ENCODE measurements around the gene ATG9B.

DNA sequence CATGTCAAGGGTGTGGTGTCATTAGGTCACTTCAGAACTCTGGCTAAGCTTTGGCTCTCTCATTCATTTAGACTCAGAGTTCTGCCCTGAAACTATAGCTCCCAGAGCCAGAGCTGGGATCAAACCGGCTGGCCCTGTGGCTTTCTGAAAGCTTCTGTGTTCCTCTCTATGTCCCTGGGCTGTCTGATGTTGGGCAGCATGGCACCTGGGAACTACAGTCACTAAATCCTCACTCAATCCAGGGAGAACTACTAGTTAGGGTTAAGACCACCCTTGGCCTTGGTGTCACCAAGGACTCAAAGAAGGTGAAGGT is 13.2 kb downstream of the ATG9B start:
- TF ChIP-seq, protein P1, sequence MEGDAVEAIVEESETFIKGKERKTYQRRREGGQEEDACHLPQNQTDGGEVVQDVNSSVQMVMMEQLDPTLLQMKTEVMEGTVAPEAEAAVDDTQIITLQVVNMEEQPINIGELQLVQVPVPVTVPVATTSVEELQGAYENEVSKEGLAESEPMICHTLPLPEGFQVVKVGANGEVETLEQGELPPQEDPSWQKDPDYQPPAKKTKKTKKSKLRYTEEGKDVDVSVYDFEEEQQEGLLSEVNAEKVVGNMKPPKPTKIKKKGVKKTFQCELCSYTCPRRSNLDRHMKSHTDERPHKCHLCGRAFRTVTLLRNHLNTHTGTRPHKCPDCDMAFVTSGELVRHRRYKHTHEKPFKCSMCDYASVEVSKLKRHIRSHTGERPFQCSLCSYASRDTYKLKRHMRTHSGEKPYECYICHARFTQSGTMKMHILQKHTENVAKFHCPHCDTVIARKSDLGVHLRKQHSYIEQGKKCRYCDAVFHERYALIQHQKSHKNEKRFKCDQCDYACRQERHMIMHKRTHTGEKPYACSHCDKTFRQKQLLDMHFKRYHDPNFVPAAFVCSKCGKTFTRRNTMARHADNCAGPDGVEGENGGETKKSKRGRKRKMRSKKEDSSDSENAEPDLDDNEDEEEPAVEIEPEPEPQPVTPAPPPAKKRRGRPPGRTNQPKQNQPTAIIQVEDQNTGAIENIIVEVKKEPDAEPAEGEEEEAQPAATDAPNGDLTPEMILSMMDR (conservative IDR thresholded peaks at IDR 0.05 in 1 of 2, IDR thresholded peaks at IDR 0.05 in 1 of 2; ENCODE audit: low read depth in 1 of 2, low read length in 2 of 2), result no peak
- no peak for TF ChIP-seq EZH2 (IDR thresholded peaks at IDR 0.05; ENCODE audit: low read length, missing control alignments)

All from fibroblast of lung (primary cell).